ENCODE results near the gene MRGPRX3.

DNA sequence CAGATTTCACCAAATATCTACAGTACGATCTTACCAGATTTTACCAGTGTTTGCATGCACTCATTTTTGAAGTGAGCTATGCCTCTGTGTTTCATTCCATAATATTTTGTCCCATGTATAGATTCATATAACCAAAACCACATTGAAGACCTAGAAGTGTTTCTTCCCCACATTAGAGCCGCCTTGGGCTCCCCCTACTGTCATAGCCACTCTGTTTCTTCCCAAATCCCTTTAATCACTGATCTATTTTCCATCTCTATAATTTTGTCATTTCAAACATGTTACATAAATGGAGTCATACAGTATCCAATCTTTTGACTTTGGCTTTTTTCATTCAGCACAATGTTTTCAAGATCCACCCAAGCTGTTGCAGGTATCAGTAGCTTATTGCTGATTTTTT, 12.7 kb downstream of the MRGPRX3 start:
- TF ChIP-seq, protein P1, sequence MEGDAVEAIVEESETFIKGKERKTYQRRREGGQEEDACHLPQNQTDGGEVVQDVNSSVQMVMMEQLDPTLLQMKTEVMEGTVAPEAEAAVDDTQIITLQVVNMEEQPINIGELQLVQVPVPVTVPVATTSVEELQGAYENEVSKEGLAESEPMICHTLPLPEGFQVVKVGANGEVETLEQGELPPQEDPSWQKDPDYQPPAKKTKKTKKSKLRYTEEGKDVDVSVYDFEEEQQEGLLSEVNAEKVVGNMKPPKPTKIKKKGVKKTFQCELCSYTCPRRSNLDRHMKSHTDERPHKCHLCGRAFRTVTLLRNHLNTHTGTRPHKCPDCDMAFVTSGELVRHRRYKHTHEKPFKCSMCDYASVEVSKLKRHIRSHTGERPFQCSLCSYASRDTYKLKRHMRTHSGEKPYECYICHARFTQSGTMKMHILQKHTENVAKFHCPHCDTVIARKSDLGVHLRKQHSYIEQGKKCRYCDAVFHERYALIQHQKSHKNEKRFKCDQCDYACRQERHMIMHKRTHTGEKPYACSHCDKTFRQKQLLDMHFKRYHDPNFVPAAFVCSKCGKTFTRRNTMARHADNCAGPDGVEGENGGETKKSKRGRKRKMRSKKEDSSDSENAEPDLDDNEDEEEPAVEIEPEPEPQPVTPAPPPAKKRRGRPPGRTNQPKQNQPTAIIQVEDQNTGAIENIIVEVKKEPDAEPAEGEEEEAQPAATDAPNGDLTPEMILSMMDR (conservative IDR thresholded peaks at IDR 0.05 in 1 of 2, IDR thresholded peaks at IDR 0.05 in 1 of 2; ENCODE audit: low read depth in 1 of 2, low read length in 2 of 2) = peak in 1 of 2 donors; percentile 37
- TF ChIP-seq EZH2 (IDR thresholded peaks at IDR 0.05; ENCODE audit: low read length, missing control alignments) = no peak

Measured in fibroblast of lung (primary cell).